A673 (cell line): ENCODE results near the gene DMBT1.

Source experiments
- CTCF ChIP-seq: fragments of 300-800, 200-600 bp; sonication (generic); conservative IDR thresholded peaks from 2 replicates; pipeline ENCODE4 v1.5.1; 2017; ENCODE audit warnings: low read depth, mild to moderate bottlenecking, antibody characterized with exemption, low read length, moderate library complexity, mixed read lengths
- EZH2 ChIP-seq: fragments of 200-600 bp; sonication (generic); IDR thresholded peaks from 2 replicates; pipeline ENCODE4 v1.6.1; 2017; ENCODE audit warnings: borderline replicate concordance, low read depth, mild to moderate bottlenecking, mixed read lengths, antibody characterized with exemption, low read length; ENCODE audit not compliant: poor library complexity, severe bottlenecking

- TF ChIP-seq CTCF = no peak
- TF ChIP-seq EZH2 = no peak
These were observed 8.0 kb downstream of the DMBT1 start for GRCh38 chr10:122568551-122568950.
